ENCODE data around the gene PTPA.

Gene PTPA

DNA sequence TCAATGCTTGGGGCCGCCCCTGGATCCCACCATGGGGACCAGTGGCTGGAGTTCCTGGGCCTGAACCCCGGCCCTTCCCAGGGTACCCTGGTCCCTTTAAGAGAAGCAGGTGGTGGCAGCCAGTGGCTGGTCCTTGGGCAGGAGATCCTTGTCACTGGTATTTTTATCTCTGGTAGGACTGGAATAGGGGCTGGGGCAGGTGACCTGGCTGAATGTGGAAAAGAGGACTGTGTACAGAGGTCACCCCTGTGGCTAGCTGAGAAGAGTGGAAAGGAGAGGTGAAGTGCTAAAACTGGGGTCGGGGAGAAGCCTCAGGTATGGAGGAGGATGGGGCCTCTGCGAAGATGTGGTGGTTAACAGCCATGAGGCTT is 7.6 kb upstream of the PTPA start:
- no peak overlapping the region for H3K27ac ChIP-seq (replicated peaks; ENCODE audit: low read length)
- no peaks in the 10 kb centered on the region for H3K27me3 ChIP-seq (ENCODE audit: control insufficient read depth in 3 of 3, insufficient read depth in 3 of 3, low read depth in 1 of 3, low read length in 3 of 3)
- H3K14ac ChIP-seq (ENCODE audit: low read length), result no peak overlapping the region
- no CpG with 5 or more reads among the region's 4 CpGs for WGBS, 2 donors (ENCODE audit: extremely low coverage in 2 of 2, insufficient read length in 2 of 2, insufficient replicate concordance in 1 of 2)
- no peak overlapping the region for H3K18ac ChIP-seq (ENCODE audit: low read length)
- no peak overlapping the region for H4K91ac ChIP-seq (ENCODE audit: low read depth, low read length, poor library complexity)
- no peak overlapping the region for H4K8ac ChIP-seq (ENCODE audit: low read depth, low read length)
- peaks cover 2% of the 10 kb centered on the region for H3K79me1 ChIP-seq (ENCODE audit: low read depth, low read length)
- no peak overlapping the region for H2AFZ ChIP-seq (ENCODE audit: low read length)
- peak overlapping the region; percentile 32 for H2AK5ac ChIP-seq (ENCODE audit: low read depth, low read length)
- H3K4ac ChIP-seq (ENCODE audit: low read length), result no peak overlapping the region
- no peak overlapping the region for H2BK5ac ChIP-seq (ENCODE audit: low read length)
- no peak overlapping the region for H2BK120ac ChIP-seq (ENCODE audit: low read depth, low read length)
- H3K4me2 ChIP-seq (ENCODE audit: insufficient read depth, low read length, poor library complexity, severe bottlenecking), result no peak overlapping the region
- H2BK15ac ChIP-seq (ENCODE audit: low read length), result no peak overlapping the region
- no peaks in the 10 kb centered on the region for H3K4me1 ChIP-seq (ENCODE audit: control insufficient read depth in 2 of 2, insufficient read depth in 1 of 2, low read depth in 1 of 2, low read length in 2 of 2)
- H3K9ac ChIP-seq (ENCODE audit: low read depth, low read length, poor library complexity), result no peak overlapping the region
- no peak overlapping the region for H3K4me3 ChIP-seq (ENCODE audit: low read length in 2 of 2)
- peaks cover 0 to 11% of the 10 kb centered on the region in 2 donors for H3K36me3 ChIP-seq (replicated peaks in 1 of 2; ENCODE audit: control insufficient read depth in 2 of 2, insufficient read depth in 2 of 2, low read length in 2 of 2)
- no peaks in the 10 kb centered on the region for H3K9me3 ChIP-seq (replicated peaks in 1 of 2; ENCODE audit: control insufficient read depth in 2 of 2, insufficient read depth in 1 of 2, low read depth in 1 of 2, low read length in 2 of 2)
- DNase-seq (ENCODE audit: low spot score), result no peak
- peak overlapping the region; percentile 65 for H3K23ac ChIP-seq (ENCODE audit: low read depth, low read length, poor library complexity)
- H2BK12ac ChIP-seq (ENCODE audit: low read length), result no peak overlapping the region

DNA sequence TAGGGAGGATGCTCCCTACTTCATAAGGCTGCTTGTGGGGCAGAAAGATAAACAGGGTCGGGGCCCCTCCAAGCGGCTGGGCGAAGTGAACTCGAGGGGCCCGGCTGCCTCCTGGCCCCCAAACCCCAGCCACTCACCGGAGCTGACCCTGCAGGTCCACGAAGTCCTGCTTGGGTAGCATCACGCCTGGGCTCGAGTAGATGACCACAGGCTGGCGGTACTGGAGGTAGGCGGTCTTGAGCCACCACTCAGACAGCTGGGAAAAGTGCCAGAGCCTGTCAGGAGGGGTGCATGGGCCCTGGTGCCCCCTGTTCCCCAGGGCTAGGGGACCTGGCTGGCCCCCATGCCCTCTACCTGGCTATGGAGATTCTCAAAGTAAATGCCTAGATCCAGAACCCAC is 7.2 kb upstream of the PTPA start:
- H2AFZ ChIP-seq (ENCODE audit: low read length), result no peak overlapping the region
- no peak overlapping the region for H2BK120ac ChIP-seq (ENCODE audit: low read depth, low read length)
- no peak overlapping the region for H2BK15ac ChIP-seq (ENCODE audit: low read length)
- no peak overlapping the region for H3K14ac ChIP-seq (ENCODE audit: low read length)
- DNase-seq (ENCODE audit: low spot score), result no peak
- H3K4me3 ChIP-seq (ENCODE audit: low read length in 2 of 2), result no peak overlapping the region
- no peak overlapping the region for H4K8ac ChIP-seq (ENCODE audit: low read depth, low read length)
- no peak overlapping the region for H3K4ac ChIP-seq (ENCODE audit: low read length)
- H3K9ac ChIP-seq (ENCODE audit: low read depth, low read length, poor library complexity), result no peak overlapping the region
- no peak overlapping the region for H2AK5ac ChIP-seq (ENCODE audit: low read depth, low read length)
- H3K27me3 ChIP-seq (ENCODE audit: control insufficient read depth in 3 of 3, insufficient read depth in 3 of 3, low read depth in 1 of 3, low read length in 3 of 3), result peaks cover 0 to 1% (median 0%) of the 10 kb centered on the region in 3 experiments
- no peaks in the 10 kb centered on the region for H3K4me1 ChIP-seq (ENCODE audit: control insufficient read depth in 2 of 2, insufficient read depth in 1 of 2, low read depth in 1 of 2, low read length in 2 of 2)
- no peak overlapping the region for H4K91ac ChIP-seq (ENCODE audit: low read depth, low read length, poor library complexity)
- H2BK12ac ChIP-seq (ENCODE audit: low read length), result no peak overlapping the region
- H3K23ac ChIP-seq (ENCODE audit: low read depth, low read length, poor library complexity), result no peak overlapping the region
- H3K9me3 ChIP-seq (replicated peaks in 1 of 2; ENCODE audit: control insufficient read depth in 2 of 2, insufficient read depth in 1 of 2, low read depth in 1 of 2, low read length in 2 of 2), result no peaks in the 10 kb centered on the region
- peak overlapping the region; percentile 57 for H3K18ac ChIP-seq (ENCODE audit: low read length)
- H3K36me3 ChIP-seq (replicated peaks in 1 of 2; ENCODE audit: control insufficient read depth in 2 of 2, insufficient read depth in 2 of 2, low read length in 2 of 2), result peaks cover 0 to 11% of the 10 kb centered on the region in 2 donors
- H2BK5ac ChIP-seq (ENCODE audit: low read length), result no peak overlapping the region
- H3K27ac ChIP-seq (replicated peaks; ENCODE audit: low read length), result no peak overlapping the region
- WGBS, 2 donors (ENCODE audit: extremely low coverage in 2 of 2, insufficient read length in 2 of 2, insufficient replicate concordance in 1 of 2), result no CpG with 5 or more reads among the region's 11 CpGs
- H3K4me2 ChIP-seq (ENCODE audit: insufficient read depth, low read length, poor library complexity, severe bottlenecking), result no peak overlapping the region
- H3K79me1 ChIP-seq (ENCODE audit: low read depth, low read length), result peaks cover 2% of the 10 kb centered on the region

DNA sequence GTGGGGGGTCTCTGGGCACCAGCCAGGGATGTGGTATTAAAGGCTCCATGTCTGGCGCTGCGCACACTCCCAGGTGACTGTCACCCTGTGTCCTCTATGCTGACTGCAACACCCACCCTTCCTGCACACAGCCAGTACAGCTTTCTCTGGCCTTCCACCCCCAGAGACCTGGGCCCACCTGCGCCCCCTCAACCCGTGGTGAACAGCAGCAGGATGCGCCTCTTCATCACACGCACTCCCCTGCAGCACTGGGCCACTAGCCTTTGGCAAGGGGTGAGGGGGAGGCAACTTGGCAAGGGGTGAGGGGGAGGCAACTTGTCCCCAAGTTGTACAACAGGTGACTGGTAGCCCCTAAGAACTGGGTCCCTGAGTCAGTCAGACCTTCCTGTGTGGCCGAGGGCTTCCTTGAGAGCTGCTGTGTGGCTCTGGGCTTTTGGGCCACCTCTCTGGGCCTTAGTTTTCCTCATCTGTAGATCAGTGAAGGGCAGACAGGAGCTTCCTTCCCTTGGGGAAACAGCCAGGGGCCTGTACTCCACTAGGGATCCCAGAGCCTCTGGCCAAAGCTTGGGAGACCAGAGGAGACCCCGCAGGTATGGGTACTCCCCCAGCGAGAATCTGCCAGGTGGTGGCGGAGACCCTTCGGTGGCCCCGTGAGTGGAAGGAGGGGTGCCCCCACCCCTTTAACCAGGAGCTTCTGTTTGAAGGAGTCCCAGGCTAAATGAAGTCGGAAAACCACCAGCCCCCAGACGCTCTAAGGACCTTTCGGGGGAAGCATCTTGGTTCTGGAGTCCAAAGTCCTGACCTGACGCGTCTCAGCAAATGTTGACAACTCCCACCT is 5.1 kb upstream of the PTPA start:
- Histone ChIP-seq H3K4ac (ENCODE audit: low read length) (no peak overlapping the region), H3K4me3 (ENCODE audit: low read length in 2 of 2) (no peak overlapping the region), H2AFZ (ENCODE audit: low read length) (no peak overlapping the region), H3K9ac (ENCODE audit: low read depth, low read length, poor library complexity) (peak overlapping the region; percentile 38), H3K14ac (ENCODE audit: low read length) (peak overlapping the region; percentile 38), H3K36me3 (replicated peaks in 1 of 2; ENCODE audit: control insufficient read depth in 2 of 2, insufficient read depth in 2 of 2, low read length in 2 of 2) (peaks cover 0 to 11% of the 10 kb centered on the region in 2 donors), H4K8ac (ENCODE audit: low read depth, low read length) (no peak overlapping the region), H3K9me3 (replicated peaks in 1 of 2; ENCODE audit: control insufficient read depth in 2 of 2, insufficient read depth in 1 of 2, low read depth in 1 of 2, low read length in 2 of 2) (no peaks in the 10 kb centered on the region), H3K27ac (replicated peaks; ENCODE audit: low read length) (no peak overlapping the region), H2AK5ac (ENCODE audit: low read depth, low read length) (peak overlapping the region; percentile 81), H3K4me2 (ENCODE audit: insufficient read depth, low read length, poor library complexity, severe bottlenecking) (no peak overlapping the region), H3K23ac (ENCODE audit: low read depth, low read length, poor library complexity) (no peak overlapping the region), H3K4me1 (ENCODE audit: control insufficient read depth in 2 of 2, insufficient read depth in 1 of 2, low read depth in 1 of 2, low read length in 2 of 2) (peaks cover 3 to 6% of the 10 kb centered on the region in 2 donors), H3K79me1 (ENCODE audit: low read depth, low read length) (peaks cover 2% of the 10 kb centered on the region), H3K18ac (ENCODE audit: low read length) (no peak overlapping the region), H2BK5ac (ENCODE audit: low read length) (no peak overlapping the region), H2BK120ac (ENCODE audit: low read depth, low read length) (no peak overlapping the region), H2BK12ac (ENCODE audit: low read length) (no peak overlapping the region), H2BK15ac (ENCODE audit: low read length) (no peak overlapping the region), H4K91ac (ENCODE audit: low read depth, low read length, poor library complexity) (no peak overlapping the region), H3K27me3 (ENCODE audit: control insufficient read depth in 3 of 3, insufficient read depth in 3 of 3, low read depth in 1 of 3, low read length in 3 of 3) (peaks cover 0 to 15% (median 0%) of the 10 kb centered on the region in 3 experiments)
- WGBS, 2 donors (ENCODE audit: extremely low coverage in 2 of 2, insufficient read length in 2 of 2, insufficient replicate concordance in 1 of 2), result no CpG with 5 or more reads among the region's 17 CpGs
- DNase-seq (ENCODE audit: low spot score), result no peak

DNA sequence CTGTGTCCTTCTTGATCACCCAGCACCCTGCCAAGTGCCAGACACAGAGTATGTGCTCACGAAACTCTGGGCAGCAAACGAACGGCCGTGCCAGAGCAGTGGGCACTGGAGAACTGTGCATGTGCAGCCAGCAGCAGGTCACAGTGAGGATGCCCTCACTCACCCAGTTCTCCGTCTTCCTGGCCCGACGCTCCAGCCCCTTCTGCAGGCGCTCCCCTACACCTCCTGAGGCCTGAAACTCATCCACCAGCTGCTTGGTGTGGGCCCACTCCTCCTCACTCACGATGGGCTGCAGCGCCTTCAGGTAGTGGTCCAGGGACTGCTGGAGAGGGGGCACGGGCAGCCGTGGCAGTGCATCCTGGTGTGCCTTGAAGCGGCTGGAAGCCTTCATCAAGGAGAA is 3.6 kb upstream of the PTPA start:
- Histone ChIP-seq H3K4me2 (ENCODE audit: insufficient read depth, low read length, poor library complexity, severe bottlenecking) (no peak overlapping the region), H3K79me1 (ENCODE audit: low read depth, low read length) (no peaks in the 10 kb centered on the region), H3K23ac (ENCODE audit: low read depth, low read length, poor library complexity) (no peak overlapping the region), H3K4me3 (ENCODE audit: low read length in 2 of 2) (no peak overlapping the region), H3K14ac (ENCODE audit: low read length) (no peak overlapping the region), H3K4me1 (ENCODE audit: control insufficient read depth in 2 of 2, insufficient read depth in 1 of 2, low read depth in 1 of 2, low read length in 2 of 2) (peaks cover 5 to 10% of the 10 kb centered on the region in 2 donors), H3K27me3 (ENCODE audit: control insufficient read depth in 3 of 3, insufficient read depth in 3 of 3, low read depth in 1 of 3, low read length in 3 of 3) (peaks cover 0 to 15% (median 0%) of the 10 kb centered on the region in 3 experiments), H2AFZ (ENCODE audit: low read length) (no peak overlapping the region), H3K9ac (ENCODE audit: low read depth, low read length, poor library complexity) (no peak overlapping the region), H2AK5ac (ENCODE audit: low read depth, low read length) (peak overlapping the region; percentile 75), H2BK12ac (ENCODE audit: low read length) (no peak overlapping the region), H3K36me3 (replicated peaks in 1 of 2; ENCODE audit: control insufficient read depth in 2 of 2, insufficient read depth in 2 of 2, low read length in 2 of 2) (peaks cover 0 to 11% of the 10 kb centered on the region in 2 donors), H4K91ac (ENCODE audit: low read depth, low read length, poor library complexity) (no peak overlapping the region), H2BK15ac (ENCODE audit: low read length) (peak overlapping the region; percentile 67), H3K4ac (ENCODE audit: low read length) (no peak overlapping the region), H2BK120ac (ENCODE audit: low read depth, low read length) (no peak overlapping the region), H3K27ac (replicated peaks; ENCODE audit: low read length) (no peak overlapping the region), H3K9me3 (replicated peaks in 1 of 2; ENCODE audit: control insufficient read depth in 2 of 2, insufficient read depth in 1 of 2, low read depth in 1 of 2, low read length in 2 of 2) (no peaks in the 10 kb centered on the region), H2BK5ac (ENCODE audit: low read length) (peak overlapping the region; percentile 53), H3K18ac (ENCODE audit: low read length) (peak overlapping the region; percentile 71), H4K8ac (ENCODE audit: low read depth, low read length) (no peak overlapping the region)
- DNase-seq (ENCODE audit: low spot score), result no peak
- no CpG with 5 or more reads among the region's 13 CpGs for WGBS, 2 donors (ENCODE audit: extremely low coverage in 2 of 2, insufficient read length in 2 of 2, insufficient replicate concordance in 1 of 2)
